Measurements from ENCODE around the gene RNASEH2C. TPM values are rescaled to one million over a fixed set of nuclear protein-coding genes. Genes with fewer than 3 reads are reported as not detected.
"Not testable (repeated sequence)": the region's sequence is repeated elsewhere in the genome, so short reads cannot be mapped to it uniquely, and the experiment has no call there.

Gene RNASEH2C
- total and polyA plus RNA-seq, 10 of the 15 experiments (the other 5 are each of a cell fraction or from before 2014, with no cell fraction given), result 5.0 to 160 (median 47.1) TPM

GRCh38 chr11:65708451-65708850 is 12.1 kb downstream of the RNASEH2C start (continued):
- TF ChIP-seq, protein P1, sequence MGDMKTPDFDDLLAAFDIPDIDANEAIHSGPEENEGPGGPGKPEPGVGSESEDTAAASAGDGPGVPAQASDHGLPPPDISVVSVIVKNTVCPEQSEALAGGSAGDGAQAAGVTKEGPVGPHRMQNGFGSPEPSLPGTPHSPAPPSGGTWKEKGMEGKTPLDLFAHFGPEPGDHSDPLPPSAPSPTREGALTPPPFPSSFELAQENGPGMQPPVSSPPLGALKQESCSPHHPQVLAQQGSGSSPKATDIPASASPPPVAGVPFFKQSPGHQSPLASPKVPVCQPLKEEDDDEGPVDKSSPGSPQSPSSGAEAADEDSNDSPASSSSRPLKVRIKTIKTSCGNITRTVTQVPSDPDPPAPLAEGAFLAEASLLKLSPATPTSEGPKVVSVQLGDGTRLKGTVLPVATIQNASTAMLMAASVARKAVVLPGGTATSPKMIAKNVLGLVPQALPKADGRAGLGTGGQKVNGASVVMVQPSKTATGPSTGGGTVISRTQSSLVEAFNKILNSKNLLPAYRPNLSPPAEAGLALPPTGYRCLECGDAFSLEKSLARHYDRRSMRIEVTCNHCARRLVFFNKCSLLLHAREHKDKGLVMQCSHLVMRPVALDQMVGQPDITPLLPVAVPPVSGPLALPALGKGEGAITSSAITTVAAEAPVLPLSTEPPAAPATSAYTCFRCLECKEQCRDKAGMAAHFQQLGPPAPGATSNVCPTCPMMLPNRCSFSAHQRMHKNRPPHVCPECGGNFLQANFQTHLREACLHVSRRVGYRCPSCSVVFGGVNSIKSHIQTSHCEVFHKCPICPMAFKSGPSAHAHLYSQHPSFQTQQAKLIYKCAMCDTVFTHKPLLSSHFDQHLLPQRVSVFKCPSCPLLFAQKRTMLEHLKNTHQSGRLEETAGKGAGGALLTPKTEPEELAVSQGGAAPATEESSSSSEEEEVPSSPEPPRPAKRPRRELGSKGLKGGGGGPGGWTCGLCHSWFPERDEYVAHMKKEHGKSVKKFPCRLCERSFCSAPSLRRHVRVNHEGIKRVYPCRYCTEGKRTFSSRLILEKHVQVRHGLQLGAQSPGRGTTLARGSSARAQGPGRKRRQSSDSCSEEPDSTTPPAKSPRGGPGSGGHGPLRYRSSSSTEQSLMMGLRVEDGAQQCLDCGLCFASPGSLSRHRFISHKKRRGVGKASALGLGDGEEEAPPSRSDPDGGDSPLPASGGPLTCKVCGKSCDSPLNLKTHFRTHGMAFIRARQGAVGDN (IDR thresholded peaks at IDR 0.05), result no peak

- intact Hi-C loops (cut with micrococcal nuclease; ENCODE audit: unreplicated experiment), result loop anchor here (2.0 to 5.0 kb wide), 2 partner anchors 80 to 282 kb away; no protein-coding TSS in a partner anchor
Measured at GRCh38 chr11:65707002-65707401, 13.6 kb downstream of the RNASEH2C start.

More at GRCh38 chr11:65707002-65707401, 13.6 kb downstream of the RNASEH2C start:
- 0 out of 2 replicates have a peak, but pooled peaks have one; percentile 12 for TF ChIP-seq RAD51 (IDR thresholded peaks at IDR 0.05)
- SMC1A ChIA-PET (ENCODE audit: uncharacterized antibody, unreplicated experiment); H3K27ac ChIP-seq (ENCODE audit: control insufficient read depth, insufficient read depth); FAIRE-seq; H3K9me3 ChIP-seq (replicated peaks; ENCODE audit: control insufficient read depth, insufficient read depth, low read length); H3K36me3 ChIP-seq (ENCODE audit: control insufficient read depth in 2 of 2, insufficient read depth in 2 of 2, low read length in 1 of 2); DNase-seq (ENCODE audit: low read depth, low spot score); H2AFZ ChIP-seq (ENCODE audit: control insufficient read depth, low read depth, low read length); in situ Hi-C loops (cut with MboI); H3K79me2 ChIP-seq (ENCODE audit: control insufficient read depth, insufficient read depth, low read length); BruUV-seq (replicated peaks); H3K27me3 ChIP-seq (replicated peaks in 1 of 2; ENCODE audit: control insufficient read depth in 2 of 2, insufficient read depth in 2 of 2, low read length in 1 of 2); POLR2A ChIA-PET; H3K4me3 ChIP-seq; ATAC-seq; H3K4me1 ChIP-seq (ENCODE audit: control insufficient read depth, insufficient read depth, low read length); H3K9ac ChIP-seq (ENCODE audit: control insufficient read depth, insufficient read depth, low read length); H3K4me2 ChIP-seq (ENCODE audit: control insufficient read depth, insufficient read depth); H4K20me1 ChIP-seq (ENCODE audit: control insufficient read depth, insufficient read depth): not testable (repeated sequence)
- CTCF ChIA-PET, result interaction anchor here (1.3 to 3.5 kb wide), 5 partner anchors 24 to 111 kb away, joined by 3 to 26 read pairs (median 6); partner anchors contain the start of gene AP5B1
- WGBS (ENCODE audit: insufficient coverage, insufficient replicate concordance, low lambda C conversion rate, missing lambda C conversion rate), result 85% methylated on average over 12 of the region's 12 CpGs
- RAD21 ChIA-PET (ENCODE audit: unreplicated experiment), result interaction anchor here (0.8 to 1.5 kb wide), 2 partner anchors 63 to 178 kb away, joined by 3 read pairs; no protein-coding TSS in a partner anchor

Data from GM12878 (cell line).